ENCODE results near the gene AHRR. TPM values are rescaled to one million over a fixed set of nuclear protein-coding genes. Genes with fewer than 3 reads are reported as not detected.

Gene AHRR
- total RNA-seq, 1 donor from 2014 or later, result not detected

- TF ChIP-seq, protein P1, sequence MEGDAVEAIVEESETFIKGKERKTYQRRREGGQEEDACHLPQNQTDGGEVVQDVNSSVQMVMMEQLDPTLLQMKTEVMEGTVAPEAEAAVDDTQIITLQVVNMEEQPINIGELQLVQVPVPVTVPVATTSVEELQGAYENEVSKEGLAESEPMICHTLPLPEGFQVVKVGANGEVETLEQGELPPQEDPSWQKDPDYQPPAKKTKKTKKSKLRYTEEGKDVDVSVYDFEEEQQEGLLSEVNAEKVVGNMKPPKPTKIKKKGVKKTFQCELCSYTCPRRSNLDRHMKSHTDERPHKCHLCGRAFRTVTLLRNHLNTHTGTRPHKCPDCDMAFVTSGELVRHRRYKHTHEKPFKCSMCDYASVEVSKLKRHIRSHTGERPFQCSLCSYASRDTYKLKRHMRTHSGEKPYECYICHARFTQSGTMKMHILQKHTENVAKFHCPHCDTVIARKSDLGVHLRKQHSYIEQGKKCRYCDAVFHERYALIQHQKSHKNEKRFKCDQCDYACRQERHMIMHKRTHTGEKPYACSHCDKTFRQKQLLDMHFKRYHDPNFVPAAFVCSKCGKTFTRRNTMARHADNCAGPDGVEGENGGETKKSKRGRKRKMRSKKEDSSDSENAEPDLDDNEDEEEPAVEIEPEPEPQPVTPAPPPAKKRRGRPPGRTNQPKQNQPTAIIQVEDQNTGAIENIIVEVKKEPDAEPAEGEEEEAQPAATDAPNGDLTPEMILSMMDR (IDR thresholded peaks at IDR 0.05), result no peak
- Histone ChIP-seq H3K27me3 (no peaks in the 10 kb centered on the region), H3K36me3 (no peaks in the 10 kb centered on the region), H3K9me3 (no peaks in the 10 kb centered on the region), H3K27ac (no peak overlapping the region), H3K4me3 (no peak overlapping the region), H3K4me1 (no peaks in the 10 kb centered on the region)
- no peak for DNase-seq (ENCODE audit: low spot score in 2 of 2)
- intact Hi-C loops (cut with DNase I), result no loop called here
These were observed 33.9 kb downstream of the AHRR start for GRCh38 chr5:355379-355935.

GRCh38 chr5:355958-356357, 34.4 kb downstream of the AHRR start:
- Histone ChIP-seq H3K4me3 (no peak overlapping the region), H3K27me3 (no peaks in the 10 kb centered on the region), H3K4me1 (no peaks in the 10 kb centered on the region), H3K36me3 (no peaks in the 10 kb centered on the region), H3K9me3 (no peaks in the 10 kb centered on the region), H3K27ac (no peak overlapping the region)
- DNase-seq (ENCODE audit: low spot score in 2 of 2), result no peak
- TF ChIP-seq, protein P1 (IDR thresholded peaks at IDR 0.05), result no peak
- intact Hi-C loops (cut with DNase I), result no loop called here

DNA sequence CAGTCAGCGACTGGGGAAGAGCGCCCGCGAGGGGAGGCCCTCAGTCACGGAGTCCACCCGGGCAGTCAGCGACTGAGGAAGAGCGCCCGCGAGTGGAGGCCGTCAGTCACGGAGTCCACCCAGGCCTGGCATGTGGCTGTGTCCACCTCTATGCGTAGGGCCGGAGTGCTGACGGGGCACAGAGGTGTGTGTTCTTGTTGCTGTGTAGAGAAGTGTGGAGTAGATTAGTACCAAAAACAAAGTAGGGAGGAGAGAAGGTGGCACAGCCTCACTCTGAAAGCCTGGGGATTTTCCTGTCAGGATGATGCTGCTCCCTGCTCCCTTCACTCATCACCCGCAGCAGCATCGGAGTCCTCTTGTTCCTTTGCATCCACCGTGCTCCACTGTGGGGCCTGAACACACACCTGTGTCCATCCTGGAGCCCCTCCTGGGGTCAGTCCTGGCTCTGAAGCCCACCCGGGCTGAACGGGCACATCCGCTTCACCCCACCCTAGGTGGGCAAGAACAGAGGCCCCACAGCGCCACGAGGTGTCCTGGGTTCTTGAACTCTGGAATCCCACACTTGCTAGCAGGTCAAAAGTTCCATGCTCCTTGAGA, 37.9 kb downstream of the AHRR start:
- Histone ChIP-seq H3K4me1 (no peaks in the 10 kb centered on the region), H3K9me3 (no peaks in the 10 kb centered on the region), H3K27ac (no peak overlapping the region), H3K36me3 (no peaks in the 10 kb centered on the region), H3K4me3 (no peak overlapping the region), H3K27me3 (no peaks in the 10 kb centered on the region)
- DNase-seq (ENCODE audit: low spot score in 2 of 2), result peak in 1 of 2 donors; percentile 57
- intact Hi-C loops (cut with DNase I), result no loop called here
- TF ChIP-seq, protein P1 (IDR thresholded peaks at IDR 0.05), result no peak

DNA sequence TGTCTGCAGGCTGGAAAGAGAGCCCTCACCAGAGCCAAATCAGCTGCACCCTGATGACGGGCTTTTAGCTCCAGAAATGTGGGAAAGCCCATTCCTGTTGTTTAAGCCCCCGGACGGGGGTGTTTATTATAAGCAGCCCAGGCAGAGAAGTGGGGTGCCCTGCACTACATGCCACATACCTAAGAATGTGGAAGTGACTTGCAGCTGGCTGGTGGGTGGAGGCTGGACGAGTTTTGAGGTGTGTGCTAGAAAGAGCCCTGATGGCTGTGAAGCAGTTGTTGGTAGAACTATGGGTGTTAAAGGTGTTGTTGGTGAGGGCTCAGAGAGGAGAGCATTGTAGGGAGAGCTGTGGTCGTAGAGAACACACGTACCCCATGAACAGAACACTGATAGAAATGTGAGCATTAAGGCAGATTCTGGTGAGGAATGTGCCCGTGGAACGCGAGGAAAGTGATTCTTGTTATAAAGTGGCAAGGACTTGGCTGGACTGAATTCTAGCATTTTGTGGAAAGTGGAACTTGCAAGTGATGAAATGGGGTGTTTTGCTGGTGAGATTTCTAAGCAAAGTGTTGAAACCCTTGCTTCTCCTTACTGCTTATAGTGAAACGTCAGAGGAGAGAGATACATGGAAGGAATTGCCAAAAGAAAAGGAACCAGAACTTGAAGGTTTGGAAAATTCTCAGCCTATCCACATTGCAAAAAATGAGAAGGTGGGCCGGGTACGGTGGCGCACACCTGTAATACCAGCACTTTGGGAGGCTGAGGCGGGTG, 38.9 kb downstream of the AHRR start:
- Histone ChIP-seq H3K27ac (no peak overlapping the region), H3K4me3 (no peak overlapping the region), H3K4me1 (no peaks in the 10 kb centered on the region), H3K27me3 (no peaks in the 10 kb centered on the region), H3K36me3 (no peaks in the 10 kb centered on the region), H3K9me3 (peaks cover 0 to 3% of the 10 kb centered on the region in 2 donors)
- TF ChIP-seq, protein P1 (IDR thresholded peaks at IDR 0.05), result no peak
- intact Hi-C loops (cut with DNase I), result no loop called here
- DNase-seq (ENCODE audit: low spot score in 2 of 2), result no peak

- Histone ChIP-seq H3K27ac (no peak overlapping the region), H3K36me3 (no peaks in the 10 kb centered on the region), H3K9me3 (peaks cover 0 to 10% of the 10 kb centered on the region in 2 donors), H3K27me3 (no peaks in the 10 kb centered on the region), H3K4me3 (no peak overlapping the region), H3K4me1 (no peaks in the 10 kb centered on the region)
- intact Hi-C loops (cut with DNase I), result no loop called here
- no peak for DNase-seq (ENCODE audit: low spot score in 2 of 2)
- TF ChIP-seq, protein P1 (IDR thresholded peaks at IDR 0.05), result no peak
These were observed 40.7 kb downstream of the AHRR start for GRCh38 chr5:362189-362588.

Measured in ascending aorta (tissue), 2 donors.